Activated CD4-positive, alpha-beta memory T cell treated with anti-CD3 and anti-CD28 coated beads for 36 hours (primary cell): ENCODE measurements around the gene MNT. TPM values are rescaled to one million over a fixed set of nuclear protein-coding genes. Genes with fewer than 3 reads are reported as not detected.

ENCODE experiments used
- CTCF ChIA-PET: fragments of 350-600 bp; sonication (Branson Sonifier 250); formaldehyde crosslinking; loops from one replicate; lab custom pipeline; 2021; ENCODE audit warnings: antibody characterized with exemption, inconsistent platforms; lab: Charles Lee
- POLR2A ChIA-PET: fragments of 350-600 bp; sonication (Branson Sonifier 250); formaldehyde crosslinking; loops from one replicate; lab custom pipeline; 2021; ENCODE audit warnings: antibody characterized with exemption; lab: Charles Lee
- DNase-seq: peaks from one replicate; pipeline ENCODE4 v3.0.0-alpha.2; 2020
- H3K27ac Mint-ChIP-seq: one replicate; pipeline ENCODE4 v1.8.0; 2021; ENCODE audit warnings: mixed read lengths
- H3K27me3 Mint-ChIP-seq: one replicate; pipeline ENCODE4 v1.8.0; 2021; ENCODE audit warnings: mixed read lengths
- H3K36me3 Mint-ChIP-seq: one replicate; pipeline ENCODE4 v1.8.0; 2021; ENCODE audit warnings: mixed read lengths
- H3K4me1 Mint-ChIP-seq: one replicate; pipeline ENCODE4 v1.8.0; 2021; ENCODE audit warnings: low read depth, mixed read lengths
- H3K4me3 Mint-ChIP-seq: one replicate; pipeline ENCODE4 v1.8.0; 2021; ENCODE audit warnings: mild to moderate bottlenecking, mixed read lengths
- H3K9me3 Mint-ChIP-seq: one replicate; pipeline ENCODE4 v1.8.0; 2021; ENCODE audit warnings: mixed read lengths
- intact Hi-C: fragments of 100-400 bp; cut with micrococcal nuclease; formaldehyde crosslinking; loops from one replicate; pipeline ENCODE4 v1.15.1; 2023
- total RNA-seq, 2 experiments: library from RNA; stranded (reverse); gene quantifications; one replicate each; pipeline ENCODE4 v1.2.3, GENCODE V29; 2021

Gene MNT
- total RNA-seq, 2 experiments from 2014 or later = 13.9 to 18.1 TPM

DNA sequence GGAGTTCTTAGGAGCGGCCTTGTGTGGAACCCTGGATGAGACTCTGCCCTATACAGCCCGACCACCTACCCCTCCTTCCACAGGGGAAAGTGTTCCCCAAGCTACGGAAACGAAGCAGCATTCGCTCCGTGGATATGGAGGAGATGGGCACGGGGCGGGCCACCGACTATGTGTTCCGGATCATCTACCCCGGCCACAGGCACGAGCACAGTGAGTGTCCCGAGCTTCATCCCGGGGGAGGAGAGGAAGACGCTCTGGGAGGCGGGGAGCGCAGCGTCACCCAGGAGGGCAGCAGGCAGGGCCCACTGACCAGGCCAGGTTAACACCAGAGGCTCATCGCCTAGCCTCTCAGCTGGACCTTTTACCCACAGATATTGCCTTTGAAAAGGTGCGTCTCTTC, 35.7 kb downstream of the MNT start:
- ChIA-PET POLR2A (no interaction called here), CTCF (no interaction called here)
- peaks cover 2% of the 10 kb centered on the region for H3K36me3 Mint-ChIP-seq
- no peak for DNase-seq
- no peak overlapping the region for H3K27ac Mint-ChIP-seq
- H3K4me1 Mint-ChIP-seq = no peaks in the 10 kb centered on the region
- intact Hi-C loops = no loop called here
- no peaks in the 10 kb centered on the region for H3K9me3 Mint-ChIP-seq
- no peaks in the 10 kb centered on the region for H3K27me3 Mint-ChIP-seq
- H3K4me3 Mint-ChIP-seq = no peak overlapping the region

DNA sequence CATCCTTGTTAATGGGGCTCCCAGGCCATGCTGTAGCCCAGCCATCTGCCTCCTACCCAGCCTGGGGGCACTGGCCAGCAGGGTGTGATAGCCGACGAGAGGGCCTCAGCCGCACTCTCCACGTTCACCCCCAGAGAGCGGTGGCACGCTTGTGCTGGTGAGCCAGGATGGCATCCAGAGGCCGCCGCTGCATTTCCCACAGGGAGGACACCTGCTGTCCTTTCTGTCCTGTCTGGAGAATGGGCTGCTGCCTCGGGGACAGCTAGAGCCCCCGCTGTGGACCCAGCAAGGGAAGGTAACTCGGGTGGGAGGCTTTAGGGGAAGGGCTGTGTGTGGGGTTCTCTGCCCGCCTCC, 36.1 kb downstream of the MNT start:
- Mint-ChIP-seq H3K27me3 (no peaks in the 10 kb centered on the region), H3K9me3 (no peaks in the 10 kb centered on the region), H3K4me1 (no peaks in the 10 kb centered on the region), H3K36me3 (peaks cover 2% of the 10 kb centered on the region), H3K4me3 (no peak overlapping the region), H3K27ac (no peak overlapping the region)
- CTCF ChIA-PET = no interaction called here
- intact Hi-C loops = no loop called here
- POLR2A ChIA-PET = no interaction called here
- DNase-seq = no peak

DNA sequence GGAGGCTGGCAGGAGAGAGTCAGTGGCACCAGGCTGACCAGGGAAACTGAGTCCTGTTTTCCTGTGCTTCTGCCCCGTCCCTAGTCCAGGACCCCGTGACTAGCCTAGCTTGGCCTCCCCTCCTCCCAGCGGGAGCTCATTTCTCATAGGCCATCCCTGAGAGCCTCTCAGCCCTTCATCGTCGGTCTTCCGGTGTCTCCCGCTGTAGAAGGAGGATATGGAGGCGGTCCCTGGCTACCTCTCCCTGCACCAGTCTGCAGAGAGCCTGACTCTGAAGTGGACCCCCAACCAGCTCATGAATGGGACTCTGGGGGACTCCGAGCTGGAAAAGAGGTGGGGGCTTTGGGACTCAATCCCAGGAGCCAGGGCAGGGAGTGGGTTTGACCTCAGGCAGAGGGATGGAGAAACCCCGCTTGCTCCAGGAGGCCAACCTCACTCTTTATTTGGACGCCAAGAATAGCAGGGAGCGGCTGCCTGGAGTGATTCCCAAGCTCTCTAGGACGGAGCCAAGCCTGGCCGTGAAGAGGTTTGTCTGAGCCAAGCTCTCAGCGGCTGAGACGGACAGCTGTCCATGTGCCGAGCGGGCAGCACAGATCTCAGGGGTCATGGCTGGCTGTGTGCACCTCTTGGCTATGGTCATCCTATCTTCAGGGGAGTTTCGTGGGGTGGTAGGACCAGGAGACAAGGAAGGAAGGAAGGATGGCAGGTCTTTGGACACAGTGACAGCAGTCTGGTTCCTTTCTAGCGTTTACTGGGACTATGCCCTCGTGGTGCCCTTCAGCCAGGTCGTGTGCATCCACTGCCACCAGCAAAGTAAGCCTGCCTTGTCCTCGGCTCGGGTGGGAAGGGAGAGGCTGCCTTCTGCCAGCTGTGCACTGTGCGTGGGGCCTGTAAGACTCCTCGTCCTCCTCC, 36.8 kb downstream of the MNT start:
- POLR2A ChIA-PET = no interaction called here
- Mint-ChIP-seq H3K27ac (no peak overlapping the region), H3K4me1 (no peaks in the 10 kb centered on the region), H3K27me3 (no peaks in the 10 kb centered on the region), H3K36me3 (peaks cover 2% of the 10 kb centered on the region), H3K9me3 (no peaks in the 10 kb centered on the region), H3K4me3 (no peak overlapping the region)
- no peak for DNase-seq
- intact Hi-C loops = no loop called here
- CTCF ChIA-PET = interaction anchor here (1.9 kb wide), 1 partner anchor 18 kb away, joined by 7 read pairs; no protein-coding TSS in a partner anchor

DNA sequence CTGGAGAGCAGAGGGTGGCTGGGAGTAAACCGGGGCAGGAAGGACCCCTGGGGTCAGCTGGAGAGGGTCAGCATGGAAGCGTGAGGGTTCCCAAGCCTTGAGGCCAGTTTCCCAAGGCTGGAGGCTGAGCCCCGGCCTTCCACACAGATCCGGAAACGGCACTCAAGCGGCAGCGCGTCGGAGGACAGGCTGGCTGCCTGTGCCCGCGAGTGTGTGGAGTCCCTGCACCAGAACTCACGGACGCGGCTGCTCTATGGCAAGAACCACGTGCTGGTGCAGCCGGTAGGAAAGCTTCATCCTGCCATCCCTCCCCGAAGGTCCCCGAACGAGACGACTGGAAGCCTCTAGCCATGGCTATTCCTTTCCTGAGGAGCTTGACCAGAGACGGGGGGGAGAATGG, 37.5 kb downstream of the MNT start:
- Mint-ChIP-seq H3K4me1 (no peaks in the 10 kb centered on the region), H3K36me3 (peaks cover 2% of the 10 kb centered on the region), H3K27me3 (no peaks in the 10 kb centered on the region), H3K4me3 (no peak overlapping the region), H3K27ac (no peak overlapping the region), H3K9me3 (no peaks in the 10 kb centered on the region)
- DNase-seq = no peak
- ChIA-PET POLR2A (no interaction called here), CTCF (interaction anchor here (1.9 kb wide), 1 partner anchor 19 kb away, joined by 7 read pairs; no protein-coding TSS in a partner anchor)
- intact Hi-C loops = no loop called here

- Mint-ChIP-seq H3K36me3 (peaks cover 2% of the 10 kb centered on the region), H3K4me1 (no peaks in the 10 kb centered on the region), H3K9me3 (no peaks in the 10 kb centered on the region), H3K4me3 (no peak overlapping the region), H3K27ac (no peak overlapping the region), H3K27me3 (no peaks in the 10 kb centered on the region)
- intact Hi-C loops = no loop called here
- no peak for DNase-seq
- POLR2A ChIA-PET = no interaction called here
- CTCF ChIA-PET = interaction anchor here (1.9 kb wide), 1 partner anchor 20 kb away, joined by 7 read pairs; no protein-coding TSS in a partner anchor
These were observed 38.0 kb downstream of the MNT start for GRCh38 chr17:2362881-2363280.

- POLR2A ChIA-PET = no interaction called here
- Mint-ChIP-seq H3K9me3 (no peaks in the 10 kb centered on the region), H3K4me1 (no peaks in the 10 kb centered on the region), H3K4me3 (no peak overlapping the region), H3K27me3 (no peaks in the 10 kb centered on the region), H3K36me3 (peaks cover 2% of the 10 kb centered on the region), H3K27ac (no peak overlapping the region)
- CTCF ChIA-PET = interaction anchor here (1.9 to 2.6 kb wide), 2 partner anchors 20 kb away, joined by 7 to 12 read pairs; no protein-coding TSS in a partner anchor
- intact Hi-C loops = no loop called here
- no peak for DNase-seq
These were observed 38.4 kb downstream of the MNT start for GRCh38 chr17:2362416-2362815.

DNA sequence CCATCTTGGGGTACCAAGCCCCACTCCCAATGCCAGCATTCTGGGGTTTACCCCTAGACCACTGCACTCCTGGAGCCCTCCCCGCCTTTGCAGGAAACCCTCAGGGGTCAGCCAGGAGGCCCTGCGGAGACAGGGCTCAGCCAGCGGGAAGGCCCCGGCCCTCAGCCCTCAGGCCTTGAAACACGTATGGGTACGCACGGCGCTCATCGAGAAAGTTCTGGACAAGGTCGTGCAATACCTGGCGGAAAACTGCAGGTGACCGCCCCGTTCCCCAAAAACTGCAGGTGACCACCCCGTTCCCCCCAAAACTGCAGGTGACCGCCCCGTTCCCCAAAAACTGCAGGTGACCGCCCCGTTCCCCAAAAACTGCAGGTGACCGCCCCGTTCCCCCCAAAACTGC, 38.8 kb downstream of the MNT start:
- H3K9me3 Mint-ChIP-seq = no peaks in the 10 kb centered on the region
- ChIA-PET CTCF (interaction anchor here (1.2 to 2.6 kb wide), 3 partner anchors 9 to 54 kb away, joined by 5 to 12 read pairs (median 8); no protein-coding TSS in a partner anchor), POLR2A (no interaction called here)
- H3K4me3 Mint-ChIP-seq = no peak overlapping the region
- peaks cover 2% of the 10 kb centered on the region for H3K36me3 Mint-ChIP-seq
- H3K27ac Mint-ChIP-seq = no peak overlapping the region
- H3K27me3 Mint-ChIP-seq = no peaks in the 10 kb centered on the region
- no peak for DNase-seq
- no peaks in the 10 kb centered on the region for H3K4me1 Mint-ChIP-seq
- intact Hi-C loops = no loop called here

GRCh38 chr17:2361010-2361760, 39.7 kb downstream of the MNT start:
- ChIA-PET CTCF (interaction anchor here (1.2 to 2.6 kb wide), 3 partner anchors 8 to 55 kb away, joined by 5 to 12 read pairs (median 8); no protein-coding TSS in a partner anchor), POLR2A (no interaction called here)
- Mint-ChIP-seq H3K9me3 (no peaks in the 10 kb centered on the region), H3K27me3 (no peaks in the 10 kb centered on the region), H3K27ac (no peak overlapping the region), H3K4me1 (no peaks in the 10 kb centered on the region), H3K36me3 (peaks cover 2% of the 10 kb centered on the region), H3K4me3 (no peak overlapping the region)
- DNase-seq = no peak
- intact Hi-C loops = no loop called here

DNA sequence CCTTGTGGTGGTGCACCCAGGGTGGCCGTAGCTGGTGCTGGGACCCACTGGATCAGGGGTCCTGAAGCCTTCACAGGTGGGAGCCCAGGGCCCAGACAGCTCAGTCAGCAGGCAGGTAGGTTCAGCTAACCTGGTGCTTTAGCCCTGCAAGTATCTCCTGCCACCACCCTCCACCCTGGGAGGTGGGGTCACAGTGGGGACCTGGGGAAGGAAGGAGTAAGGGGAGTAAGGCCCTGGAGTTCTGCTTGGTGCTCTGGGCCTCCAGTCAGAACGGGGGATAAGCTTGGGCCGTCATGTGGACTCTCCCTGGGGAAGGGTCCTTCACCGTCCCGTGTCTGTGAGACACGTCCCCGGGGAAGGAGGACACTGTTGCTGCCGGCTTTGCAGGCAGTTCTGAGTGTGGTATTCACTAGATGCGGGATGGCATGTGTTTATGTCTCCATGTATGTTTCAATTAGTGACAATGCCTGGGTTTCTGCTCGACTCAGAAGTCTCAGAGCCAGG, 42.9 kb downstream of the MNT start:
- POLR2A ChIA-PET = no interaction called here
- CTCF ChIA-PET = interaction anchor here (0.6 to 1.9 kb wide), 2 partner anchors 53 to 58 kb away, joined by 3 to 6 read pairs; no protein-coding TSS in a partner anchor
- H3K4me3 Mint-ChIP-seq = no peak overlapping the region

DNA sequence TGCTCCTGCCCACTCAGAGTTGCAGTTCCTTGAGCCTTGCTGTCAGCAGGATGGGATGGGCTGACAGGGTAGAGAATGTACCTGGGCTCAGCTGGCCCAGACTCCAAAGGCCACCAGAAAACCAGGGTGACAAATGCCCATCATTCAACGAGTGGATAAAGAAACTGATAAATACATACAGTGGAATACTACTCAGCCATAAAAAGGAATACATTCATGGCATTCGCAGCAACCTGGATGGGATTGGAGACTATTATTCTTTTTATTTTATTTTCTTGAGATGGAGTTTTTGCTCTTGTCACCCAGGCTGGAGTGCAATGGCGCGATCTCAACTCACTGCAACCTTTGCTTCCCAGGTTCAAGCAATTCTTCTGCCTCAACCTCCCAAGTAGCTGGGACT, 43.6 kb downstream of the MNT start:
- CTCF ChIA-PET = interaction anchor here (0.6 to 1.9 kb wide), 2 partner anchors 54 to 59 kb away, joined by 3 to 6 read pairs; no protein-coding TSS in a partner anchor
- POLR2A ChIA-PET = no interaction called here

More for the DNA sequence above, 42.9 kb downstream of the MNT start:
- Mint-ChIP-seq H3K4me1 (peaks cover 15% of the 10 kb centered on the region), H3K27ac (no peak overlapping the region), H3K36me3 (peaks cover 2% of the 10 kb centered on the region), H3K9me3 (no peaks in the 10 kb centered on the region), H3K27me3 (no peaks in the 10 kb centered on the region)
- intact Hi-C loops = no loop called here
- no peak for DNase-seq

GRCh38 chr17:2354311-2354710, 46.5 kb downstream of the MNT start:
- H3K9me3 Mint-ChIP-seq = no peaks in the 10 kb centered on the region
- no peak for DNase-seq
- no peaks in the 10 kb centered on the region for H3K36me3 Mint-ChIP-seq
- H3K4me3 Mint-ChIP-seq = no peak overlapping the region
- POLR2A ChIA-PET = interaction anchor here (0.7 kb wide), 1 partner anchor 105 kb away, joined by 3 read pairs; no protein-coding TSS in a partner anchor
- intact Hi-C loops = loop anchor here (5.0 kb wide), 3 partner anchors 48 to 297 kb away; partner anchors contain the start of genes HIC1, MNT, SMG6 and SRR
- H3K27ac Mint-ChIP-seq = no peak overlapping the region
- H3K27me3 Mint-ChIP-seq = no peaks in the 10 kb centered on the region
- CTCF ChIA-PET = interaction anchor here (1.0 to 2.7 kb wide), 7 partner anchors 28 to 298 kb away, joined by 3 to 11 read pairs (median 7); partner anchors contain the start of genes SMG6 and SRR
- H3K4me1 Mint-ChIP-seq = peaks cover 17% of the 10 kb centered on the region

More for the DNA sequence above, 43.6 kb downstream of the MNT start:
- H3K4me1 Mint-ChIP-seq = peaks cover 17% of the 10 kb centered on the region
- H3K9me3 Mint-ChIP-seq = no peaks in the 10 kb centered on the region
- no peak overlapping the region for H3K4me3 Mint-ChIP-seq
- H3K27me3 Mint-ChIP-seq = no peaks in the 10 kb centered on the region
- intact Hi-C loops = no loop called here
- no peak for DNase-seq
- no peaks in the 10 kb centered on the region for H3K36me3 Mint-ChIP-seq
- no peak overlapping the region for H3K27ac Mint-ChIP-seq
